K562 (cell line): Measurements from ENCODE around the gene NHSL2. TPM values are rescaled to one million over a fixed set of nuclear protein-coding genes. Genes with fewer than 3 reads are reported as not detected.

Source experiments
- ATAC-seq: fragments of 200-7000 bp; cut with Tn5 transposase; 3 replicates; pipeline ENCODE4 v1.9.1; 2020; ENCODE audit warnings: moderate library complexity
- BruUV-seq: library from RNA; stranded (reverse); fragments of 400-500 nt; replicated peaks from 2 replicates; lab custom pipeline; 2021; lab: Mats Ljungman, UMichigan
- CTCF ChIA-PET: fragments of 300-600 bp; formaldehyde crosslinking; extraction: SDS; loops from one replicate; lab custom pipeline; 2021; ENCODE audit warnings: low intra/inter-chr PET ratio; lab: Yijun Ruan, JAX
- POLR2A ChIA-PET: fragments of 300-600, 350-650 bp; sonication (Branson Sonifier 250); formaldehyde crosslinking; extraction: SDS; loops from one replicate; lab custom pipeline; 2021; ENCODE audit warnings: antibody characterized with exemption, inconsistent platforms; lab: Yijun Ruan, JAX
- DNase-seq, 4 experiments: peaks; one replicate each; pipeline versions ENCODE4 v3.0.0 to v3.0.0-alpha.2; 2011 to 2018; ENCODE audit warnings: low spot score in 3 of 4, mixed read lengths in 3 of 4; ENCODE audit errors: extremely low read depth in 1 of 4
- FAIRE-seq: peaks from 2 replicates; lab custom pipeline; 2011; peaks lifted over from hg19 to GRCh38; lab: Jason Lieb, UNC
- H2AFZ ChIP-seq: 2 replicates; pipeline ENCODE4 v1.6.0; 2011; ENCODE audit warnings: low read depth, low read length, control low read depth, inconsistent platforms
- H3K27ac ChIP-seq: fragments of 200-600 bp; 3 replicates; pipeline ENCODE4 v1.8.0; 2011; ENCODE audit warnings: low read depth, mild to moderate bottlenecking, control low read depth, inconsistent platforms, low read length, moderate library complexity, mixed read lengths; ENCODE audit errors: extremely low read depth
- H3K27me3 ChIP-seq, 2 experiments: fragments of 300-600 bp in 1 of 2; 2 replicates in 1 of 2; 3 replicates in 1 of 2; pipeline versions ENCODE4 v1.6.0 to v1.8.0; 2011; ENCODE audit warnings: inconsistent platforms in 2 of 2, low read length in 2 of 2, mild to moderate bottlenecking in 1 of 2, mixed read lengths in 1 of 2, moderate library complexity in 1 of 2; ENCODE audit not compliant: control insufficient read depth in 2 of 2, insufficient read depth in 2 of 2
- H3K36me3 ChIP-seq: fragments of 300-600 bp; 3 replicates; pipeline ENCODE4 v1.8.0; 2011; ENCODE audit warnings: mild to moderate bottlenecking, low read length, inconsistent platforms; ENCODE audit not compliant: control insufficient read depth, insufficient read depth
- H3K4me1 ChIP-seq, 2 experiments: fragments of 200-600 bp in 1 of 2; replicated peaks in 1 of 2; 2 replicates in 1 of 2; 3 replicates in 1 of 2; pipeline versions ENCODE4 v1.5.1 to v1.8.0; 2011; ENCODE audit warnings: inconsistent platforms in 2 of 2, low read length in 2 of 2, mild to moderate bottlenecking in 1 of 2, mixed read lengths in 1 of 2, moderate library complexity in 1 of 2; ENCODE audit not compliant: control insufficient read depth in 2 of 2, insufficient read depth in 2 of 2
- H3K4me2 ChIP-seq: 2 replicates; pipeline ENCODE4 v1.6.1; 2011; ENCODE audit warnings: low read length, control low read depth, inconsistent platforms, mixed read lengths; ENCODE audit not compliant: insufficient read depth
- H3K4me3 ChIP-seq: fragments of 200-600 bp; sonication (generic), shearing (Covaris generic); 2 replicates; pipeline ENCODE4 v1.5.1; 2016; ENCODE audit warnings: control low read depth, inconsistent platforms
- H3K79me2 ChIP-seq: fragments of 200-600 bp; 3 replicates; pipeline ENCODE4 v1.8.0; 2011; ENCODE audit warnings: low read length, inconsistent platforms; ENCODE audit not compliant: control insufficient read depth, insufficient read depth
- H3K9ac ChIP-seq, 2 experiments: 2 replicates each; pipeline versions ENCODE4 v1.6.0 to v1.6.1; 2011; ENCODE audit warnings: low read depth in 2 of 2, low read length in 2 of 2, control low read depth in 1 of 2, inconsistent platforms in 1 of 2, mild to moderate bottlenecking in 1 of 2, mixed read lengths in 1 of 2; ENCODE audit not compliant: insufficient read depth in 1 of 2
- H3K9me1 ChIP-seq: one replicate; pipeline ENCODE4 v1.6.0; 2011; ENCODE audit warnings: inconsistent platforms, mild to moderate bottlenecking, low read length, moderate library complexity; ENCODE audit not compliant: control insufficient read depth, insufficient read depth
- H3K9me3 ChIP-seq: replicated peaks from 2 replicates; pipeline ENCODE4 v1.5.1; 2011; ENCODE audit warnings: low read depth, low read length, inconsistent platforms; ENCODE audit not compliant: control insufficient read depth, insufficient read depth
- H4K20me1 ChIP-seq: replicated peaks from 2 replicates; pipeline ENCODE4 v1.6.1; 2011; ENCODE audit warnings: low read length, inconsistent platforms, mixed read lengths; ENCODE audit not compliant: control insufficient read depth, insufficient read depth
- ARID1B ChIP-seq: fragments of 450-650 bp; IDR thresholded peaks from 2 replicates; pipeline ENCODE4 v1.6.1; 2016; ENCODE audit warnings: antibody characterized with exemption, mild to moderate bottlenecking, inconsistent platforms
- BHLHE40 ChIP-seq: IDR thresholded peaks from 2 replicates; pipeline ENCODE4 v1.6.1; 2011; ENCODE audit warnings: low read length, improper control_type of control experiment
- CCAR2 ChIP-seq: fragments of 200-400 bp; formaldehyde crosslinking; IDR thresholded peaks from 2 replicates; pipeline ENCODE4 v1.6.1; 2017; ENCODE audit warnings: mild to moderate bottlenecking, low read depth, low read length
- CREB3L1 ChIP-seq: fragments of 450-650 bp; IDR thresholded peaks from 2 replicates; pipeline ENCODE4 v1.6.1; 2014; ENCODE audit warnings: low read depth, mild to moderate bottlenecking, moderate library complexity, borderline replicate concordance
- DDX20 ChIP-seq: fragments of 450-650 bp; IDR thresholded peaks from 2 replicates; pipeline ENCODE4 v1.6.1; 2016; ENCODE audit warnings: missing genetic modification characterization, low read depth, mild to moderate bottlenecking, missing compliant biosample characterization, moderate library complexity
- ERF ChIP-seq: fragments of 450-650 bp; formaldehyde crosslinking; IDR thresholded peaks from 2 replicates; pipeline ENCODE4 v1.4.0; 2020; ENCODE audit warnings: mild to moderate bottlenecking, mixed read lengths
- JUN ChIP-seq, 2 experiments: sonication (generic) in 1 of 2; formaldehyde crosslinking in 1 of 2; IDR thresholded peaks; 2 replicates each; pipeline versions ENCODE4 v1.6.1 to v1.8.0; 2012 to 2022; ENCODE audit warnings: borderline replicate concordance in 2 of 2, mild to moderate bottlenecking in 2 of 2, improper control_type of control experiment in 1 of 2, low read depth in 1 of 2, low read length in 1 of 2, missing genetic modification reagents in 1 of 2
- SREBF1 ChIP-seq: fragments of 150-350 bp; IDR thresholded peaks from 2 replicates; pipeline ENCODE4 v1.6.1; 2014; ENCODE audit warnings: antibody characterized with exemption, low read depth, low read length, borderline replicate concordance
- TAF1 ChIP-seq: IDR thresholded peaks from 2 replicates; pipeline ENCODE4 v1.6.1; 2011; ENCODE audit warnings: mild to moderate bottlenecking, low read length, moderate library complexity; ENCODE audit not compliant: insufficient read depth, control insufficient read depth, severe bottlenecking; ENCODE audit errors: extremely low read depth
- TBP ChIP-seq: optimal IDR thresholded peaks from 2 replicates; pipeline ENCODE3; 2011; ENCODE audit warnings: low read depth, low read length, improper control_type of control experiment
- TSHZ1 ChIP-seq: fragments of 250-450 bp; sonication (Bioruptor Pico); IDR thresholded peaks from 2 replicates; pipeline ENCODE4 v1.4.0; 2020; ENCODE audit warnings: mild to moderate bottlenecking, moderate library complexity
- ZBTB34 ChIP-seq: fragments of 250-450 bp; sonication (Bioruptor Pico); IDR thresholded peaks from 2 replicates; pipeline ENCODE4 v1.8.0; 2021; ENCODE audit warnings: mild to moderate bottlenecking, moderate library complexity
- ZC3H11A ChIP-seq: IDR thresholded peaks from 2 replicates; pipeline ENCODE4 v1.6.1; 2012; ENCODE audit warnings: low read depth, low read length, improper control_type of control experiment
- ZNF232 ChIP-seq: sonication (generic); formaldehyde crosslinking; IDR thresholded peaks from 2 replicates; pipeline ENCODE4 v1.8.0; 2022; ENCODE audit warnings: mild to moderate bottlenecking, missing genetic modification reagents
- ZNF408 ChIP-seq: fragments of 250-450 bp; sonication (Bioruptor Pico); IDR thresholded peaks from 2 replicates; pipeline ENCODE4 v1.4.0; 2020; ENCODE audit warnings: low read depth, mild to moderate bottlenecking, moderate library complexity
- ZNF785 ChIP-seq: fragments of 250-450 bp; sonication (Bioruptor Pico); IDR thresholded peaks from 2 replicates; pipeline ENCODE4 v1.4.0; 2020; ENCODE audit warnings: mild to moderate bottlenecking
- WGBS: fragments of 100-300 bp; shearing (Covaris generic); methylation state at CpG from one replicate; pipeline ENCODE4 v1.1.6; 2016; ENCODE audit warnings: low coverage, mixed read lengths; ENCODE audit not compliant: insufficient coverage; ENCODE audit errors: missing lambda C conversion rate; 5-methylcytosine and 5-hydroxymethylcytosine counted together
- in situ Hi-C: fragments of 300-500 bp; cut with MboI; formaldehyde crosslinking; loops from 4 replicates; pipeline ENCODE4 v1.15.0; 2018; ENCODE audit warnings: inconsistent platforms, mixed read lengths
- intact Hi-C: fragments of 100-400 bp; cut with micrococcal nuclease; formaldehyde crosslinking; loops from 2 replicates; pipeline ENCODE4 v1.14.2; 2022
- polyA plus RNA-seq, 8 experiments: library from polyadenylated mRNA; depleted of rRNA in 4 of 8; stranded (reverse) in 5 of 8; unstranded in 3 of 8; fragments of >200 nt; fragmentation: Nextera tagmentation in 2 of 8; fragmentation: Illumina TruSeq in 1 of 8; extraction: Ambion mirVana in 2 of 8; extraction: Trizol in 1 of 8; gene quantifications; 2 replicates each; pipeline versions ENCODE4 v1.2.1 to v1.2.3, GENCODE V29; 2011 to 2014; ENCODE audit warnings: inconsistent platforms in 1 of 8, missing spikeins in 1 of 8
- total RNA-seq, 7 experiments: library from RNA; depleted of rRNA in 6 of 7; stranded (reverse); fragments of >200 nt in 6 of 7; fragmentation: Illumina TruSeq in 2 of 7; extraction: Trizol in 2 of 7; gene quantifications; 2 replicates each; pipeline versions ENCODE4 v1.2.1 to v1.2.3, GENCODE V29; 2011 to 2021; ENCODE audit warnings: low replicate concordance in 1 of 7

The NHSL2 gene
- total and polyA plus RNA-seq, 9 of the 15 experiments (the other 6 are each of a cell fraction or from before 2014, with no cell fraction given) = 0.02 TPM; not detected in 8

- Histone ChIP-seq H3K9me1 (no peaks in the 10 kb centered on the region), H3K27ac (no peak overlapping the region), H3K9me3 (no peaks in the 10 kb centered on the region), H2AFZ (no peak overlapping the region), H3K4me2 (no peak overlapping the region), H3K9ac (no peak overlapping the region), H3K79me2 (no peaks in the 10 kb centered on the region), H3K36me3 (no peaks in the 10 kb centered on the region), H3K4me1 (no peaks in the 10 kb centered on the region), H4K20me1 (0 out of 2 replicates have a peak, but pooled peaks cover 5% of the 10 kb centered on the region), H3K27me3 (peaks cover 0 to 25% of the 10 kb centered on the region in 2 experiments; a peak in 3 of 5 replicates), H3K4me3 (no peak overlapping the region)
- in situ Hi-C loops (no loop called here), intact Hi-C loops (no loop called here)
- BruUV-seq = no TSS peak
- WGBS = 0% methylated on average over 6 of the region's 10 CpGs
- FAIRE-seq (no peak), ATAC-seq (no peak), DNase-seq (no peak)
- POLR2A ChIA-PET = interaction anchor here (0.6 kb wide), 1 partner anchor 35 kb away, joined by 3 read pairs; no protein-coding TSS in a partner anchor
- CTCF ChIA-PET = no interaction called here
- TF ChIP-seq SREBF1 (no peak), ZNF408 (CRISPR knock-in tag) (no peak), JUN (IDR thresholded peaks at IDR 0.05; ENCODE audit: borderline replicate concordance, low read depth, low read length) (no peak), JUN (CRISPR knock-in tag; IDR thresholded peaks at IDR 0.05; ENCODE audit: borderline replicate concordance) (no peak), ARID1B (no peak), ZBTB34 (CRISPR knock-in tag) (no peak), CCAR2 (no peak), BHLHE40 (no peak), CREB3L1 (no peak), ZNF785 (CRISPR knock-in tag) (no peak), ERF (CRISPR knock-in tag) (no peak), TSHZ1 (CRISPR knock-in tag) (no peak), ZC3H11A (no peak), DDX20 (no peak), TAF1 (no peak), ZNF232 (CRISPR knock-in tag) (no peak), TBP (no peak)
These were observed 39.3 kb downstream of the NHSL2 start for GRCh38 chrX:71949844-71950445.
